Daoy (cell line): ENCODE results near the gene TOMM40L. TPM values are rescaled to one million over a fixed set of nuclear protein-coding genes. Genes with fewer than 3 reads are reported as not detected.

Experiments
- DNase-seq: peaks from one replicate; pipeline ENCODE4 v3.0.0-alpha.2; 2015; ENCODE audit warnings: low read depth
- total RNA-seq: library from RNA; depleted of rRNA; stranded (reverse); fragments of >200 nt; shearing (Covaris generic); gene quantifications from 2 replicates; pipeline ENCODE4 v1.2.3, GENCODE V29; 2014; rRNA removed

TOMM40L gene
- total RNA-seq = 11.8 and 13.6 TPM in 2 replicates

GRCh38 chr1:161225534-161226319, at the start of gene TOMM40L:
Gene TOMM40L, plus strand, starts transcription at chr1:161226060. Its CDS starts 430 bp downstream, at chr1:161226490.
- DNase-seq = peak; percentile 97

- DNase-seq = no peak
Observed at GRCh38 chr1:161176468-161177111, 49.3 kb upstream of the TOMM40L start.

- DNase-seq = peak; percentile 90
Observed at GRCh38 chr1:161177112-161177935, 48.5 kb upstream of the TOMM40L start, which contains the start of gene B4GALT3. Gene B4GALT3, minus strand, starts transcription at chr1:161177507. Its CDS starts 1,447 bp downstream, at chr1:161176060.

GRCh38 chr1:161177936-161178244, 48.0 kb upstream of the TOMM40L start:
- DNase-seq = no peak

GRCh38 chr1:161179698-161180097, 46.2 kb upstream of the TOMM40L start:
- no peak for DNase-seq

GRCh38 chr1:161180639-161181038, 45.2 kb upstream of the TOMM40L start:
- no peak for DNase-seq

- peak; percentile 70 for DNase-seq
Observed at GRCh38 chr1:161182214-161182613, 43.6 kb upstream of the TOMM40L start.

GRCh38 chr1:161185282-161185682, 40.6 kb upstream of the TOMM40L start:
- DNase-seq = no peak

- DNase-seq = no peak
Observed at GRCh38 chr1:161185732-161186311, 40.0 kb upstream of the TOMM40L start.

GRCh38 chr1:161187311-161187710, 38.5 kb upstream of the TOMM40L start:
- no peak for DNase-seq

- no peak for DNase-seq
Observed at GRCh38 chr1:161188381-161188780, 37.5 kb upstream of the TOMM40L start.

- no peak for DNase-seq
Observed at GRCh38 chr1:161189036-161189435, 36.8 kb upstream of the TOMM40L start.

GRCh38 chr1:161190962-161191521, 34.8 kb upstream of the TOMM40L start:
- no peak for DNase-seq

GRCh38 chr1:161191971-161192370, 33.9 kb upstream of the TOMM40L start:
- DNase-seq = no peak

- DNase-seq = peak; percentile 71
Observed at GRCh38 chr1:161192476-161193465, 33.1 kb upstream of the TOMM40L start.

- no peak for DNase-seq
Observed at GRCh38 chr1:161193561-161194235, 32.2 kb upstream of the TOMM40L start.

GRCh38 chr1:161195171-161195570, 30.7 kb upstream of the TOMM40L start:
- no peak for DNase-seq

GRCh38 chr1:161196111-161196510, 29.7 kb upstream of the TOMM40L start:
- no peak for DNase-seq

GRCh38 chr1:161196521-161197451, 29.1 kb upstream of the TOMM40L start:
- DNase-seq = no peak
